ACC112 (cell line): ENCODE measurements around the gene HOXD10.
A peak's percentile ranks its signal among the peaks of the same experiment; 100 is the strongest.

Experiments used
- H2AFZ ChIP-seq: fragments of 200-600 bp; sonication (generic); one replicate; pipeline ENCODE4 v1.6.0; 2017; ENCODE audit warnings: antibody characterized with exemption, low read length; ENCODE audit not compliant: unreplicated experiment
- H3K27ac ChIP-seq: fragments of 200-600 bp; sonication (generic); 2 replicates; pipeline ENCODE4 v1.5.1; 2014; ENCODE audit warnings: low read depth, mild to moderate bottlenecking, antibody characterized with exemption, low read length, moderate library complexity
- H3K27me3 ChIP-seq: fragments of 200-600 bp; sonication (generic); 2 replicates; pipeline ENCODE4 v1.6.1; 2014; ENCODE audit warnings: mild to moderate bottlenecking, antibody characterized with exemption, low read length, moderate library complexity, mixed read lengths; ENCODE audit not compliant: insufficient read depth
- H3K36me3 ChIP-seq: fragments of 200-600 bp; sonication (generic); 2 replicates; pipeline ENCODE4 v1.6.1; 2016; ENCODE audit warnings: mild to moderate bottlenecking, antibody characterized with exemption, low read length, moderate library complexity, mixed read lengths; ENCODE audit not compliant: insufficient read depth
- H3K4me1 ChIP-seq: fragments of 200-600 bp; sonication (generic); one replicate; pipeline ENCODE4 v1.6.1; 2016; ENCODE audit warnings: low read length, mixed read lengths; ENCODE audit not compliant: insufficient read depth, unreplicated experiment, control insufficient read depth
- H3K4me3 ChIP-seq: fragments of 200-600 bp; sonication (generic); 2 replicates; pipeline ENCODE4 v1.5.1; 2014; ENCODE audit warnings: mild to moderate bottlenecking, low read depth, low read length
- H3K79me2 ChIP-seq: fragments of 200-600 bp; sonication (generic); one replicate; pipeline ENCODE4 v1.6.0; 2016; ENCODE audit warnings: low read length; ENCODE audit not compliant: control insufficient read depth, unreplicated experiment, insufficient read depth

Gene HOXD10

DNA sequence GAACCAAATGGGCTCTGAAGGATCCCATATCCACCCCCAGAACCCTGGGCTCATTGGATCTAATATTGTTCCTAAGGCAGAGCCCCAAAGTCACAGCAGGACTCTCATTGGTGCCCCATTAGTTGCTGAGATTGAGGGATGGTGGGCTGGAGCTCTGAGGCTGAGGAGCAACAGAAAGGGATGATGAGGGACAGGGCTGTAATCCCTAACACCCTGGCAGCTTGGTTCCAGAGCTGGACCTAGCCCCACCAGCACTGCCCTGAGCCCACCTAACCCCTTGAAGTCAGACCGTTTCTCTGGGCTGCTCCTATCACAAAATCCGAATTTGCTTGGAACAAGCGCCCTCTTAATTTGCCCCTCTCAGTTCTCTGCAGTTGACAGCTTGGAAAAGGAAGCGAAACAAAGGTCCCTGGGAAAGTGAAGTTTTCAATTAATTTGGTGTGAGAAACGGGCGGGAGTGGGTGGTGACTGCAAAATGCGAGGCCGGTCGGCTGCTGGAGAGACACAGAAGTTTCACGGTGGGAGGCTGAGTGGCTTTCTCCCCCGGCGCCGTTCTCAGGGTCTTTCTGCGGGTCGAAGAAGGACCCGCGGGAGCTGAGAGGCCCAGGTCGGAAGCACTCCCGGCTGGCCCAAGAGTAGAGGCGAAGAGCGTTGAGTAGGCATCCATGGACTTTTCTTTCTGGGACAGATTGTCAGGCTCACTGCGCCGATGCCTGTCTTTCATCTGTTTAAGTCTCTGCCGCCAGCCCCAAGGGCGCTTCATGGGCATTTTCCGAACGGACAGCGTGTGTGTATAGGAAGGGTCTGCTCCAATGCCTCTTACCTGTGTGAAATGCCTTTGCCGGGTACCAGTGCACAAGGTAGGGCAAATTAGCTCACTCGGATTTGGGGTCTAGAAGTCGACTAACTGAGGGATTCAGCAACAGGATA, 25.0 kb upstream of the HOXD10 start:
- Histone ChIP-seq H2AFZ (no peak overlapping the region), H3K4me1 (no peaks in the 10 kb centered on the region), H3K27me3 (peaks cover 98% of the 10 kb centered on the region), H3K4me3 (no peak overlapping the region), H3K27ac (no peak overlapping the region), H3K36me3 (no peaks in the 10 kb centered on the region), H3K79me2 (no peaks in the 10 kb centered on the region)

GRCh38 chr2:176092270-176093144, 24.1 kb upstream of the HOXD10 start, which contains the start of gene HOXD13:
Gene HOXD13 (plus strand): TSS chr2:176092721. CDS start chr2:176092891, 170 bp downstream.
- Histone ChIP-seq H2AFZ (no peak within 1 kb of the TSS), H3K4me3 (peak within 1 kb of the TSS; percentile 49; the same call in 1 of the 2 replicates), H3K27ac (no peak within 1 kb of the TSS), H3K4me1 (no peaks in the 10 kb centered on the region), H3K79me2 (no peaks in the 10 kb centered on the region), H3K27me3 (peaks cover 98% of the 10 kb centered on the region), H3K36me3 (no peaks in the 10 kb centered on the region)

- H3K27me3 ChIP-seq, result peaks cover 97% of the 10 kb centered on the region
- H2AFZ ChIP-seq, result no peak overlapping the region
These were observed 23.3 kb upstream of the HOXD10 start for GRCh38 chr2:176093145-176093897.

GRCh38 chr2:176093898-176094249, 22.7 kb upstream of the HOXD10 start:
- no peak overlapping the region for H2AFZ ChIP-seq
- H3K36me3 ChIP-seq, result no peaks in the 10 kb centered on the region
- peaks cover 97% of the 10 kb centered on the region for H3K27me3 ChIP-seq
- H3K4me1 ChIP-seq, result no peaks in the 10 kb centered on the region
- no peak overlapping the region for H3K4me3 ChIP-seq
- no peak overlapping the region for H3K27ac ChIP-seq
- H3K79me2 ChIP-seq, result no peaks in the 10 kb centered on the region

More at GRCh38 chr2:176093145-176093897, 23.3 kb upstream of the HOXD10 start:
- no peaks in the 10 kb centered on the region for H3K79me2 ChIP-seq
- H3K4me3 ChIP-seq, result peak overlapping the region; percentile 49; the same call in 1 of the 2 replicates
- no peaks in the 10 kb centered on the region for H3K4me1 ChIP-seq
- H3K27ac ChIP-seq, result no peak overlapping the region
- no peaks in the 10 kb centered on the region for H3K36me3 ChIP-seq

GRCh38 chr2:176094349-176094748, 22.2 kb upstream of the HOXD10 start:
- H3K4me1 ChIP-seq, result no peaks in the 10 kb centered on the region
- H3K36me3 ChIP-seq, result no peaks in the 10 kb centered on the region
- H2AFZ ChIP-seq, result no peak overlapping the region
- H3K27me3 ChIP-seq, result peaks cover 97% of the 10 kb centered on the region
- H3K79me2 ChIP-seq, result no peaks in the 10 kb centered on the region
- no peak overlapping the region for H3K4me3 ChIP-seq
- H3K27ac ChIP-seq, result no peak overlapping the region

- Histone ChIP-seq H2AFZ (no peak overlapping the region), H3K36me3 (no peaks in the 10 kb centered on the region), H3K4me1 (no peaks in the 10 kb centered on the region), H3K4me3 (no peak overlapping the region), H3K27ac (no peak overlapping the region), H3K27me3 (peaks cover 97% of the 10 kb centered on the region), H3K79me2 (no peaks in the 10 kb centered on the region)
These were observed 21.2 kb upstream of the HOXD10 start for GRCh38 chr2:176095421-176095820.

DNA sequence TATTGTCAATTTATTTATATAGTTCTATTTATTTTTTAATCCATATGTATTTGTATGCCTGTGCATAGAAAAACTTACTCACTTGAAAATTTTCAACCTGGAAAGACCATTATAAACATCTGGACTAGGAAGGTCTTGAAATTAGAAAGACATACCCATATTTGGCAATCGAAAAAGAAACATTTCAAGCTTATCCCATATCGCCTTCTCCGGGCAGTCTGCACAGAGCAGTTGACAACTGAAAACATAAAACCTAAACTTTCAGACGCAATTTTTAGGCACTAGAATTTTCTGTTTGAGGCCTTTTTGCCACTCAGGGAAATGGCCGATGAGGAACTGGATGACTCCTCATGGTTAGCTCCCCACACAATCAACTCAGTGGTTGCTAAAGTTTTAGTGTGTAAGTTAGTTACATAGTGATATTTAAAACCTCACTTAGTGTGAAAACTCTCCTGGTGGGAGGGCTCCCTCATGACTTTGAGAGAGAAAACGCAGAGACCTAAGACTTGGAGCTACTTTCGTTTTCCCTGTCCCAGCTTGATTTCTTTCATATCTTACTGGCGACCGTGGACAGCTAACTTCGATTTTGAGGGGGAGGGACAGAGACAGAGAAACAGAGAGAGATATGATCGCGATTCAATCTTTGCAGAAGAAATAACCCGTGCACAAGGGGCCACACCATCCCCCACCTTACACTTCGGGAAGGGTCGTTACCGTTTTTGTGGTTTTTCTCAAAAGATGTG, 20.2 kb upstream of the HOXD10 start:
- peaks cover 97% of the 10 kb centered on the region for H3K27me3 ChIP-seq
- no peaks in the 10 kb centered on the region for H3K4me1 ChIP-seq
- H3K27ac ChIP-seq, result no peak overlapping the region
- H3K79me2 ChIP-seq, result no peaks in the 10 kb centered on the region
- peak overlapping the region; percentile 67 for H3K4me3 ChIP-seq
- no peaks in the 10 kb centered on the region for H3K36me3 ChIP-seq
- no peak overlapping the region for H2AFZ ChIP-seq

DNA sequence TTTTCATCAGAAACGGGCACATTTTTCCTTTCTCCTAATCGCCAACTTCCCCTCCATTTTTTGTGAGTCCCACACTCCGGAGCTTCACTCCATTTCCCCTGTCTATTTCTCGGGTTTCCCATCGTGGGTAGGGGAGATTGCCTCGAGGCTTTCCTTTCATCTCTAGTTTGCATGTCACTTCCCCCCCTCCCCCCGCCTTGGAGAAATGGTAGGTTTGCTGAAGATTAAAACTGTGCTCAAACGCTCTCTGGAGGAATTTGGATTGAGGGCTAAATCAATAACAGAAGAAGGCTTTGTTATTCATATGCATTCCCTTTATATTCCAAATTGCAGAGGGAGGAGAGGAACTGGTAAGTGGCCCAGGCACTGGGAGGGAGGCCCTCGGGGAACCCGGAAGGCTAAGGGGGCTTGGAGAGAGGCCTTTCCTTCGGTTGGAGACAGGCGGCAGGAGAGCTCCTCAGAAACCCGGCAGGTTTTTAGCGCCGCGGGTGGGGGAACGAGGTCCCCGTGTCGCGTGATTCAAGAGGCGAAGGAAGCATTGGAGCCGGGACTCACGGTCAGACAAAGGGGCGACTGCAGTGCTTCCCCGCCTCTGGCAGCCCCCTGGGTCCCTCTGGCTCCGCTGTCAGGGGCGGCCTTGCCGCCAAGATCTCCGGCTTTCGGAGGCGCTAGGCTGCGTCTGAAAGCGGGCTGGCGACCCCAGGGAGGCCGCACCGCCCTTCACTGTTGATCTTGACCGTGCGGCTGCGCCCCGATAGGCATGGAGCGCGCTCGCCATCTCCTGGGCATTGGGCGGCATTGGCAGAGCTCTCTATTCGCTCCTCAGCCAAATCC, 19.4 kb upstream of the HOXD10 start:
- Histone ChIP-seq H3K27ac (no peak overlapping the region), H3K4me3 (peak overlapping the region; percentile 67), H3K36me3 (no peaks in the 10 kb centered on the region)

GRCh38 chr2:176097820-176098365, 18.7 kb upstream of the HOXD10 start:
- Histone ChIP-seq H3K27me3 (peaks cover 99% of the 10 kb centered on the region), H3K4me1 (no peaks in the 10 kb centered on the region), H3K79me2 (no peaks in the 10 kb centered on the region), H3K36me3 (no peaks in the 10 kb centered on the region), H2AFZ (no peak overlapping the region), H3K4me3 (peak overlapping the region; percentile 52), H3K27ac (no peak overlapping the region)

More for the DNA sequence above, 19.4 kb upstream of the HOXD10 start:
- Histone ChIP-seq H3K79me2 (no peaks in the 10 kb centered on the region), H3K27me3 (peaks cover 97% of the 10 kb centered on the region), H2AFZ (no peak overlapping the region), H3K4me1 (no peaks in the 10 kb centered on the region)
